B cell (primary cell): Measurements from ENCODE around the gene STX8. TPM values are rescaled to one million over a fixed set of nuclear protein-coding genes. Genes with fewer than 3 reads are reported as not detected.

Experiments
- ATAC-seq: fragments of 200-7000 bp; cut with Tn5 transposase; one replicate; pipeline ENCODE4 v1.10.0; 2021; ENCODE audit warnings: low read depth, mild to moderate bottlenecking, moderate number of reproducible peaks, moderate library complexity
- CTCF ChIA-PET: fragments of 350-600 bp; sonication (Branson Sonifier 250); formaldehyde crosslinking; loops from one replicate; lab custom pipeline; 2021; ENCODE audit warnings: antibody characterized with exemption, inconsistent platforms; lab: Charles Lee
- POLR2A ChIA-PET: fragments of 350-600 bp; sonication (Branson Sonifier 250); formaldehyde crosslinking; loops from one replicate; lab custom pipeline; 2021; ENCODE audit warnings: antibody characterized with exemption; lab: Charles Lee
- DNase-seq: peaks from one replicate; pipeline ENCODE4 v3.0.0; 2013
- H2AFZ ChIP-seq: 2 replicates; pipeline ENCODE4 v1.6.1; 2012; ENCODE audit warnings: mild to moderate bottlenecking, low read depth, low read length; ENCODE audit not compliant: insufficient read depth, poor library complexity, severe bottlenecking
- H3K27ac ChIP-seq, 2 donors: 1 replicate in 1 of 2; 2 replicates in 1 of 2; pipeline ENCODE4 v1.5.1; 2012 to 2013; ENCODE audit warnings: low read length in 2 of 2, mild to moderate bottlenecking in 2 of 2, moderate library complexity in 1 of 2
- H3K27me3 ChIP-seq, 4 experiments: fragments of 200-600 bp in 1 of 4; sonication (generic) in 1 of 4; replicated peaks in 1 of 4; 1 replicate in 2 of 4; 2 replicates in 2 of 4; pipeline versions ENCODE4 v1.6.1 to v1.7.0; 2013 to 2016; ENCODE audit warnings: low read length in 3 of 4, mild to moderate bottlenecking in 2 of 4, mixed read lengths in 1 of 4, moderate library complexity in 1 of 4; ENCODE audit not compliant: insufficient read depth in 4 of 4, control insufficient read depth in 3 of 4; ENCODE audit errors: control extremely low read depth in 1 of 4
- H3K36me3 ChIP-seq, 2 experiments: replicated peaks in 1 of 2; 1 replicate in 1 of 2; 2 replicates in 1 of 2; pipeline versions ENCODE4 v1.6.1 to v1.7.1; 2013; ENCODE audit warnings: low read length in 1 of 2; ENCODE audit not compliant: insufficient read depth in 2 of 2, control insufficient read depth in 1 of 2; ENCODE audit errors: control extremely low read depth in 1 of 2, extremely low read depth in 1 of 2
- H3K4me1 ChIP-seq, 2 donors: fragments of 200-600 bp in 1 of 2; sonication (generic) in 1 of 2; 1 replicate in 1 of 2; 2 replicates in 1 of 2; pipeline versions ENCODE4 v1.5.1 to v1.6.1; 2013 to 2017; ENCODE audit warnings: low read length in 2 of 2; ENCODE audit not compliant: control insufficient read depth in 2 of 2, insufficient read depth in 2 of 2
- H3K4me2 ChIP-seq: replicated peaks from 2 replicates; pipeline ENCODE3; 2012; ENCODE audit warnings: mild to moderate bottlenecking, low read depth, low read length; ENCODE audit not compliant: poor library complexity, severe bottlenecking
- H3K4me3 ChIP-seq, 5 experiments: fragments of 200-600 bp in 1 of 5; sonication (generic) in 1 of 5; 1 replicate in 3 of 5; 2 replicates in 2 of 5; pipeline versions ENCODE4 v1.5.1 to v1.7.0; 2011 to 2016; ENCODE audit warnings: low read length in 4 of 5, mild to moderate bottlenecking in 4 of 5, low read depth in 2 of 5, control low read depth in 1 of 5, moderate library complexity in 1 of 5; ENCODE audit not compliant: insufficient read depth in 1 of 5; ENCODE audit errors: control extremely low read depth in 1 of 5, extremely low read depth in 1 of 5
- H3K79me2 ChIP-seq: fragments of 200-600 bp; sonication (generic); one replicate; pipeline ENCODE4 v1.6.0; 2016; ENCODE audit warnings: low read length; ENCODE audit not compliant: control insufficient read depth, insufficient read depth
- H3K9ac ChIP-seq: fragments of 200-600 bp; sonication (generic); 2 replicates; pipeline ENCODE4 v1.6.1; 2017; ENCODE audit warnings: mild to moderate bottlenecking, low read length, moderate library complexity
- H3K9me3 ChIP-seq, 3 donors: one replicate each; pipeline versions ENCODE4 v1.6.1 to v1.7.1; 2013; ENCODE audit warnings: low read length in 2 of 3; ENCODE audit not compliant: control insufficient read depth in 2 of 3, insufficient read depth in 1 of 3; ENCODE audit errors: control extremely low read depth in 1 of 3
- H4K20me1 ChIP-seq: 2 replicates; pipeline ENCODE4 v1.6.0; 2012; ENCODE audit warnings: mild to moderate bottlenecking, low read length; ENCODE audit not compliant: insufficient read depth, control insufficient read depth, poor library complexity, severe bottlenecking
- H3K27ac Mint-ChIP-seq: one replicate; pipeline ENCODE4 v1.8.0; 2021; ENCODE audit warnings: mixed read lengths
- H3K27me3 Mint-ChIP-seq: one replicate; pipeline ENCODE4 v1.8.0; 2021; ENCODE audit warnings: mixed read lengths
- H3K4me1 Mint-ChIP-seq: one replicate; pipeline ENCODE4 v1.8.0; 2021; ENCODE audit warnings: mixed read lengths
- H3K4me3 Mint-ChIP-seq: one replicate; pipeline ENCODE4 v1.8.0; 2021; ENCODE audit warnings: mixed read lengths
- H3K9me3 Mint-ChIP-seq: one replicate; pipeline ENCODE4 v1.8.0; 2022; ENCODE audit warnings: mixed read lengths; ENCODE audit not compliant: insufficient read depth
- CTCF ChIP-seq: fragments of 200-600 bp; IDR thresholded peaks from one replicate; pipeline ENCODE4 v1.8.0; 2022; ENCODE audit warnings: antibody characterized with exemption, mild to moderate bottlenecking
- EZH2 ChIP-seq: IDR thresholded peaks from 2 replicates; pipeline ENCODE4 v1.6.1; 2012; ENCODE audit warnings: borderline replicate concordance, low read depth, mild to moderate bottlenecking, moderate library complexity, low read length; ENCODE audit not compliant: insufficient read depth, poor library complexity, severe bottlenecking
- WGBS: methylation state at CpG from one replicate; pipeline ENCODE4 v1.1.5; 2013; ENCODE audit warnings: missing lambda C conversion rate; ENCODE audit not compliant: insufficient coverage; 5-methylcytosine and 5-hydroxymethylcytosine counted together
- intact Hi-C: fragments of 100-400 bp; cut with micrococcal nuclease; formaldehyde crosslinking; loops from one replicate; pipeline ENCODE4 v1.10.0; 2022
- polyA plus RNA-seq: library from polyadenylated mRNA; depleted of rRNA; stranded (reverse); fragments of >200 nt; gene quantifications from 2 replicates; pipeline ENCODE4 v1.2.3, GENCODE V29; 2012
- total RNA-seq, 2 donors: library from RNA; stranded (reverse); fragments of 120-200 nt in 1 of 2; gene quantifications; 1 replicate in 1 of 2; 2 replicates in 1 of 2; pipeline versions ENCODE4 v1.2.3 to v1.2.4, GENCODE V29; 2013 to 2022

Gene STX8
- total and polyA plus RNA-seq, 2 donors (not counting 1 experiment from before 2014, with no cell fraction given): 35.8 to 61.5 TPM

GRCh38 chr17:9242497-9242881 lies 333.1 kb downstream of the STX8 start:
- CTCF ChIA-PET: no interaction called here
- no peak for DNase-seq
- Histone ChIP-seq H3K4me1 (peaks cover 13 to 20% of the 10 kb centered on the region in 2 donors), H3K27me3 (peaks cover 0 to 9% (median 0%) of the 10 kb centered on the region in 4 experiments), H3K27ac (no peak overlapping the region), H4K20me1 (no peaks in the 10 kb centered on the region), H3K36me3 (no peaks in the 10 kb centered on the region), H3K9me3 (no peaks in the 10 kb centered on the region), H3K4me2 (no peak overlapping the region), H3K4me3 (no peak overlapping the region), H3K79me2 (no peaks in the 10 kb centered on the region), H3K9ac (no peak overlapping the region), H2AFZ (no peak overlapping the region)
- Mint-ChIP-seq H3K4me1 (peaks cover 23% of the 10 kb centered on the region), H3K4me3 (no peak overlapping the region), H3K9me3 (no peaks in the 10 kb centered on the region), H3K27me3 (peaks cover 3% of the 10 kb centered on the region), H3K27ac (no peak overlapping the region)
- ATAC-seq: no peak
- intact Hi-C loops: no loop called here
- WGBS: 93% methylated on average over 9 of the region's 16 CpGs
- POLR2A ChIA-PET: no interaction called here
- no peak for TF ChIP-seq CTCF
- TF ChIP-seq EZH2: no peak

- intact Hi-C loops: no loop called here
- ATAC-seq: no peak
- peaks cover 0 to 9% (median 0%) of the 10 kb centered on the region in 4 experiments for H3K27me3 ChIP-seq
- H3K9ac ChIP-seq: no peak overlapping the region
- Mint-ChIP-seq H3K4me3 (peak overlapping the region; percentile 63), H3K9me3 (no peaks in the 10 kb centered on the region), H3K27ac (peak overlapping the region; percentile 10), H3K4me1 (peaks cover 24% of the 10 kb centered on the region), H3K27me3 (peaks cover 3% of the 10 kb centered on the region)
- H3K4me3 ChIP-seq: no peak overlapping the region
- H2AFZ ChIP-seq: no peak overlapping the region
- 87% methylated on average over 16 of the region's 16 CpGs for whole genome bisulfite sequencing
- no peaks in the 10 kb centered on the region for H3K36me3 ChIP-seq
- DNase-seq: no peak
- ChIA-PET CTCF (no interaction called here), POLR2A (no interaction called here)
- H3K27ac ChIP-seq: no peak overlapping the region
- H3K9me3 ChIP-seq: no peaks in the 10 kb centered on the region
- H3K4me2 ChIP-seq: no peak overlapping the region
- TF ChIP-seq EZH2 (no peak), CTCF (no peak)
- H3K79me2 ChIP-seq: no peaks in the 10 kb centered on the region
- H4K20me1 ChIP-seq: no peaks in the 10 kb centered on the region
- H3K4me1 ChIP-seq: peaks cover 13 to 20% of the 10 kb centered on the region in 2 donors
Measured at GRCh38 chr17:9241774-9242496, 333.7 kb downstream of the STX8 start.
